Airway epithelial cell (primary cell): ENCODE data around the gene ZBTB37. TPM values are rescaled to one million over a fixed set of nuclear protein-coding genes. Genes with fewer than 3 reads are reported as not detected.

ENCODE experiments used
- total RNA-seq: library from RNA; depleted of rRNA; stranded (reverse); fragments of >200 nt; gene quantifications from 2 replicates; pipeline ENCODE4 v1.2.3, GENCODE V29; 2015

ZBTB37 gene, protein sequence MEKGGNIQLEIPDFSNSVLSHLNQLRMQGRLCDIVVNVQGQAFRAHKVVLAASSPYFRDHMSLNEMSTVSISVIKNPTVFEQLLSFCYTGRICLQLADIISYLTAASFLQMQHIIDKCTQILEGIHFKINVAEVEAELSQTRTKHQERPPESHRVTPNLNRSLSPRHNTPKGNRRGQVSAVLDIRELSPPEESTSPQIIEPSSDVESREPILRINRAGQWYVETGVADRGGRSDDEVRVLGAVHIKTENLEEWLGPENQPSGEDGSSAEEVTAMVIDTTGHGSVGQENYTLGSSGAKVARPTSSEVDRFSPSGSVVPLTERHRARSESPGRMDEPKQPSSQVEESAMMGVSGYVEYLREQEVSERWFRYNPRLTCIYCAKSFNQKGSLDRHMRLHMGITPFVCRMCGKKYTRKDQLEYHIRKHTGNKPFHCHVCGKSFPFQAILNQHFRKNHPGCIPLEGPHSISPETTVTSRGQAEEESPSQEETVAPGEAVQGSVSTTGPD
- total RNA-seq = 0.88 and 1.8 TPM in 2 replicates

GRCh38 chr1:173868266-173869020 lies at the start of gene ZBTB37:
Gene ZBTB37 (plus strand): TSS chr1:173868380. CDS start chr1:173870226, 1,846 bp downstream.

DNA sequence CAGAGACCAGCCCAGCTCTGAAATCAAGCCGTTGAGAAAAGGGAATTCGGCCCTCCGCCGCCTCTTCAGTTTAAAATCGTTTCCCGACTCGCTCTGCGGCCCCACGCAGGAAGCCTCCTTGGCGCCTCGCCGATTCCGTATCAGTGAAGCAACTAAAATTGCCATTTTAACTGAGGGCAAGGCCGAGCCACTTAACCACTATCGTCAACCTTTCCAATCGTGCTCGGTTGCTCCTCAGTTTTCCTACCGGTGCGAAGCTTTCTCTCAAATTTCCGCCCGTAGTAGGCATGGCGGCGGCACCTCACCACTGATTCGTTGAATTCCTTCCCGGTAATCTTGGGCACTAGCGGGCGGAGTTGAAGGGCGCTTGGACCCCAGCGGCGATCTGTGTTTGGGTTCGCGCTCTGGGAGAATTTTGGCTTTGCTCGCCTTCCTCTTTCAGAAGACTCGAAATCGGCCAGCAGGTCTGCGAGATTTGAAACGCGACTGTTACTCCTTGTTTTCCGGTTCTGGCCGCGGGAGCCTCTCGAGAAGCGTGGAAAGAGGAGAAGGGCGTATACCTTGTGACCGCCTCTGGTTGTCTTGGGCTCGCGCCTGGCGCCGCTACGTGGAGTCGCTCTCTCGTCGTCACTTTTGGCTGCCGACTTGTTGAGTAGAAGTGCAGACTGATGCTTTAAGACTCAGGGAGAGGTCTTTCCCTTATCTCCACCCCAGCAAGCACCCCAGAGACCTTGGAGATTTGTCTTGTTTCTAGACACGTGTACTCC lies 43.7 kb upstream of the ZBTB37 start, which contains the start of the genes CENPL and DARS2:
CENPL (minus strand) TSS at position 569 of the 767 bp plus-strand sequence. CDS start 13,584 bp downstream, outside the sequence.
DARS2 (plus strand) TSS at position 359 of the 767 bp plus-strand sequence. CDS start 557 bp downstream, outside the sequence.

GRCh38 chr1:173867753-173868265 lies 371 bp upstream of the ZBTB37 start, which contains the start of gene GAS5:
Gene GAS5 (minus strand): TSS chr1:173867989.

DNA sequence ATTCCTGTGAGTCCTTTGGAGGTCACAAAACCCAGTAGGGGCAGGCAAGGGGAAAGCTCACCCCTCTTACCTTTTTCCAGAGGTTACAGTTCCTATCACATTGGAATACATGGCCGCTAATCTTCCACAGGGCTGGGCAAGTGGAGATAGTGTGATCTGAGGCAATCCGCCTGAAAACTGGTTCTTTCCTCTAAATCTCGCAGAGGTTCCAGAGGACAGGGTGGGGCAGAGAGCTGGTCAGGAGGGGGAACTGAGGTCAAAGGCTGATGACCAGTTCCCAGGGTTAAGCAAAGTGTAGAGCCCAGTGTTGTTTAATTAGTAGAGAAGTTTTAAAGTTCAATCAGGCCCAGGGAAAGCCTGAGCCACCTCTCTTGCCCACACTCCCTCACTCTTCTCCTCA lies 49.0 kb downstream of the ZBTB37 start, which contains the start of gene SERPINC1:
SERPINC1 (minus strand) TSS at position 179 of the 400 bp plus-strand sequence; CDS start at position 111, 68 bp downstream.

Other genes starting within 250 kb of the ZBTB37 start
- not detected in 2 replicates for gene TEX50, start 233.0 kb upstream of the ZBTB37 start, total RNA-seq
- gene ANKRD45, start 198.5 kb upstream of the ZBTB37 start, total RNA-seq = 0.70 TPM in 1 of 2 replicates, not detected in the other
- 18.3 and 21.1 TPM in 2 replicates for gene KLHL20, start 153.4 kb upstream of the ZBTB37 start, total RNA-seq
- 20.6 and 26.8 TPM in 2 replicates for gene DARS2, start 43.7 kb upstream of the ZBTB37 start, total RNA-seq
- 6.8 and 10.2 TPM in 2 replicates for gene CENPL, start 43.5 kb upstream of the ZBTB37 start, total RNA-seq
- gene GAS5, start 391 bp upstream of the ZBTB37 start, total RNA-seq = 458 and 498 TPM in 2 replicates
- not detected in 2 replicates for gene SERPINC1, start 48.9 kb downstream of the ZBTB37 start, total RNA-seq
- 7.0 and 11.8 TPM in 2 replicates for gene RC3H1, start 154.0 kb downstream of the ZBTB37 start, total RNA-seq